DOHH2 (cell line): ENCODE data around the gene PADI3.

Experiments
- EZH2phosphoT487 ChIP-seq: fragments of 200-600 bp; sonication (generic); IDR thresholded peaks from 2 replicates; pipeline ENCODE4 v1.6.1; 2017; ENCODE audit warnings: borderline replicate concordance, mild to moderate bottlenecking, antibody characterized with exemption, low read length, moderate library complexity, mixed read lengths
- TF ChIP-seq, protein P1 (sequence below): fragments of 200-600 bp; sonication (generic); IDR thresholded peaks from one replicate; pipeline ENCODE4 v1.5.1; 2014; ENCODE audit warnings: antibody characterized with exemption, mild to moderate bottlenecking, low read depth, low read length; ENCODE audit not compliant: poor library complexity, severe bottlenecking

DNA sequence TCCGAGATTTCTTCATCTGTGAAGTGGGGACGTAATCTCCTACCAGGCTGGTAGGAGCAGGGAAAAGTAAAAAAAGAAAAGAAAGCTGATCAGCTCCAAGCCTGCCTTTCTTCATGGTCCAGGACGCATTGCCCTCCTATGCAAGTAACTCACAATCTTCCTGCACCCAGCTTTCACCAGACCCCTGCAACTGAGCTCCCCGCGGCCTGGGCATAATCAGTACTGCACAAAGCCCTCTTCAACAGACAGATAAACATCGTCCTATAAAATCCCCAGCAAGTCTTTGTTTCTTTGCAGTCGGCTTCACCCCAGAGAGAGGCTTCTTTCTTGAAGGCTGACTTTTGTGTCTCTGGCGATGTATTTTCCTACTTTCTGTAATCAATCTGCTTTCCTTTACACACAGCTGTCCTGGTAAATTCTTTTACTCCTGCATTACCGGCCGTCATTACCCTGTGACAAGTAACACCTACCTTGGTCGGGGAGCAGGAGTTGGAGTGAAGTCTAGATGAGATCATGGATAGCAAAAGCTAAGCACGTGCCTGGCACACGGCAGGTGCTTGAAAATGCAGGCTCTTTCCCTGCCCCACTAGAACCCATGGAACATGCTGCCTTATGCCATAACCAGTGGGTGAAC is 35.6 kb upstream of the PADI3 start:
- TF ChIP-seq, protein P1, sequence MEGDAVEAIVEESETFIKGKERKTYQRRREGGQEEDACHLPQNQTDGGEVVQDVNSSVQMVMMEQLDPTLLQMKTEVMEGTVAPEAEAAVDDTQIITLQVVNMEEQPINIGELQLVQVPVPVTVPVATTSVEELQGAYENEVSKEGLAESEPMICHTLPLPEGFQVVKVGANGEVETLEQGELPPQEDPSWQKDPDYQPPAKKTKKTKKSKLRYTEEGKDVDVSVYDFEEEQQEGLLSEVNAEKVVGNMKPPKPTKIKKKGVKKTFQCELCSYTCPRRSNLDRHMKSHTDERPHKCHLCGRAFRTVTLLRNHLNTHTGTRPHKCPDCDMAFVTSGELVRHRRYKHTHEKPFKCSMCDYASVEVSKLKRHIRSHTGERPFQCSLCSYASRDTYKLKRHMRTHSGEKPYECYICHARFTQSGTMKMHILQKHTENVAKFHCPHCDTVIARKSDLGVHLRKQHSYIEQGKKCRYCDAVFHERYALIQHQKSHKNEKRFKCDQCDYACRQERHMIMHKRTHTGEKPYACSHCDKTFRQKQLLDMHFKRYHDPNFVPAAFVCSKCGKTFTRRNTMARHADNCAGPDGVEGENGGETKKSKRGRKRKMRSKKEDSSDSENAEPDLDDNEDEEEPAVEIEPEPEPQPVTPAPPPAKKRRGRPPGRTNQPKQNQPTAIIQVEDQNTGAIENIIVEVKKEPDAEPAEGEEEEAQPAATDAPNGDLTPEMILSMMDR, result no peak
- TF ChIP-seq EZH2phosphoT487, result no peak
